Measurements from ENCODE around the gene SLC24A3.

GRCh38 chr20:19473922-19474286 is 261.5 kb downstream of the SLC24A3 start:
- TF ChIP-seq, protein P1, sequence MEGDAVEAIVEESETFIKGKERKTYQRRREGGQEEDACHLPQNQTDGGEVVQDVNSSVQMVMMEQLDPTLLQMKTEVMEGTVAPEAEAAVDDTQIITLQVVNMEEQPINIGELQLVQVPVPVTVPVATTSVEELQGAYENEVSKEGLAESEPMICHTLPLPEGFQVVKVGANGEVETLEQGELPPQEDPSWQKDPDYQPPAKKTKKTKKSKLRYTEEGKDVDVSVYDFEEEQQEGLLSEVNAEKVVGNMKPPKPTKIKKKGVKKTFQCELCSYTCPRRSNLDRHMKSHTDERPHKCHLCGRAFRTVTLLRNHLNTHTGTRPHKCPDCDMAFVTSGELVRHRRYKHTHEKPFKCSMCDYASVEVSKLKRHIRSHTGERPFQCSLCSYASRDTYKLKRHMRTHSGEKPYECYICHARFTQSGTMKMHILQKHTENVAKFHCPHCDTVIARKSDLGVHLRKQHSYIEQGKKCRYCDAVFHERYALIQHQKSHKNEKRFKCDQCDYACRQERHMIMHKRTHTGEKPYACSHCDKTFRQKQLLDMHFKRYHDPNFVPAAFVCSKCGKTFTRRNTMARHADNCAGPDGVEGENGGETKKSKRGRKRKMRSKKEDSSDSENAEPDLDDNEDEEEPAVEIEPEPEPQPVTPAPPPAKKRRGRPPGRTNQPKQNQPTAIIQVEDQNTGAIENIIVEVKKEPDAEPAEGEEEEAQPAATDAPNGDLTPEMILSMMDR (IDR thresholded peaks at IDR 0.05), result no peak
- TF ChIP-seq POLR2AphosphoS5 (IDR thresholded peaks at IDR 0.05), result no peak
- TF ChIP-seq POLR2A (IDR thresholded peaks at IDR 0.05), result no peak
- TF ChIP-seq EP300 (IDR thresholded peaks at IDR 0.05), result no peak

Measured in sigmoid colon (tissue), 4 donors.